ENCODE results near the gene TSPEAR.
"Not testable (repeated sequence)": the region's sequence is repeated elsewhere in the genome, so short reads cannot be mapped to it uniquely, and the experiment has no call there.

TSPEAR gene

DNA sequence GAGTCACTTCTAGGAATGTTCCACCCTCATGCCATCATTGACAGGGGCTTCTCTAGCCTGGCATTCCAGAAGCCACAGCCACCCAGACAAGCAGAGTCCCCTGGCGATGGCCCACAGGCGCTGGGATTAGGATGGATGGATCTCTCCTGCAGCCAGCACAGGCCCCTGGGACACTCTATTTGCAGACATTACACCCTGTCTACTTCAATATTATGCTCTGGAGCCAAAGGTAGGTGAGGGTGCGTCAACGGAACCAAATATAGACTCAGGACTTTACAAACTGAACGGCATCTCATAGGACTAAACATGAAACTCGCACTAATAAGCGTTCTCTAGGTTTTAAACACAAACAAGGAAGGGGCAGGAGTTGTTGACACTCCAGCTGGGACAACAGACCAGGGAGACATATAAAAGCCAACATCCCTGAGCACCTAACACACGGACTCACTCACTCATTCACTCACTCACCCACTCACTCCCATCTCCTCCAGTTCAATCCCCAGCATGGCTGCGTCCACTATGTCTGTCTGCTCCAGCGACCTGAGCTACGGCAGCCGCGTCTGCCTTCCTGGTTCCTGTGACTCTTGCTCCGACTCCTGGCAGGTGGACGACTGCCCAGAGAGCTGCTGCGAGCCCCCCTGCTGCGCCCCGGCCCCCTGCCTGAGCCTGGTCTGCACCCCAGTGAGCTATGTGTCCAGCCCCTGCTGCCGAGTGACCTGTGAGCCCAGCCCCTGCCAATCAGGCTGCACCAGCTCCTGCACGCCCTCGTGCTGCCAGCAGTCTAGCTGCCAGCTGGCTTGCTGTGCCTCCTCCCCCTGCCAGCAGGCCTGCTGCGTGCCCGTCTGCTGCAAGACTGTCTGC lies 111.0 kb downstream of the TSPEAR start, which contains the start of gene KRTAP10-7:
Gene KRTAP10-7, plus strand, starts transcription at position 480 of the 861 bp plus-strand sequence. Its CDS starts 25 bp downstream, at position 505.
- DNase-seq, result not testable (repeated sequence)

DNA sequence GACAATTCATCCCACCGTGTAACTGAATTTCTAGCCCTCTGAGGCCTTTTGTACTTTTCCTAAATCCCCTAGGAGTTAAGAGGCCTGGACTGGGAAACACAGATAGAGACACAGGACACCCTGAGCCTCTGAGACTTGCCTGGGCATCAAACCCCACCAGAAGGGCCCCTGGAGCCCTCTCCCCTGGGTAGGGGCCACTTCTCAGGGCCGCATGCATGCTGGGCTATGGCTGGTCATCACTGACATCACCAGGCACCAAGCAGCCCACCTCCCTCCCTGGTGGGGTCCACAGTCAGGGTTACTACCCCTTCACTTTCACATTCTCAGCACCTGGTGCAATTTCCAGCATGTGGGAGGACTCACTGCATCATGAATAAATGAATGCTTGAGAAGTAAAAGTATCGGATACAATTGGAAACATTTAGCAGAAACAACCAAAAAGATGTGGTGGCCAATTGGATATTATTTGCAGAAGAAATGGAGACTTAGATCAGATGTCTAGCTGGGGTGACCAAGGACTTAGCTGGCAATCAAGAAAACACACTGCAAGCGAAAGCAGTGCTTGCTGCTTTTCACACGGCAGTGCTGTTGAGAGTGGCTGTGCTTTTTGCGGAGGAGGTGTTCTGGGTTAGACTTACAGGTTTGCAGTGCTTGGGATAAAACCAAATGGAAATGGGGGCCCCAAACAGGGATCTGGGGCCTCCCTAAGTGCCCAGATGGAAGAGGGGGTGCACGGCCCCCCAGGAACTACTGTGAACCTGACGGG lies 111.9 kb downstream of the TSPEAR start:
- DNase-seq, result no peak

DNA sequence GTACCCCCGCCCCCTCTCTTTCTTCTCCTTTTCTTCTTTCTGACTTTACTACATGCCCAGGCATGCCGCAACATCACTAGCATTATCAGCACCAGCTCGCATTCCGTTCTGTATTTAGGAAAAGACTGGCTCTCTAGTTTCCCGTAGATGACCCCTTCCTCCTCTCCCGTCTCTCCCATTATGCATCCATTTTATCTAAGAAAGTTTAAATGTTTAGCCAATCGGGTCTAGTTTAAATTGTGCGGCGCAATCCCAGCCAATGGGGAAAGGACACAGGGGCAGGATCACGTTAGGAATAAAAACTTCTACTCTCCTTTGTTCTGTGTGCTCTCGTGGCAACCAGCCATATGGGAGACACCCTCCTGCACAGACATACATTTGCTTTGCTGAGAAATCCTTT lies 113.3 kb downstream of the TSPEAR start:
- DNase-seq, result no peak

DNA sequence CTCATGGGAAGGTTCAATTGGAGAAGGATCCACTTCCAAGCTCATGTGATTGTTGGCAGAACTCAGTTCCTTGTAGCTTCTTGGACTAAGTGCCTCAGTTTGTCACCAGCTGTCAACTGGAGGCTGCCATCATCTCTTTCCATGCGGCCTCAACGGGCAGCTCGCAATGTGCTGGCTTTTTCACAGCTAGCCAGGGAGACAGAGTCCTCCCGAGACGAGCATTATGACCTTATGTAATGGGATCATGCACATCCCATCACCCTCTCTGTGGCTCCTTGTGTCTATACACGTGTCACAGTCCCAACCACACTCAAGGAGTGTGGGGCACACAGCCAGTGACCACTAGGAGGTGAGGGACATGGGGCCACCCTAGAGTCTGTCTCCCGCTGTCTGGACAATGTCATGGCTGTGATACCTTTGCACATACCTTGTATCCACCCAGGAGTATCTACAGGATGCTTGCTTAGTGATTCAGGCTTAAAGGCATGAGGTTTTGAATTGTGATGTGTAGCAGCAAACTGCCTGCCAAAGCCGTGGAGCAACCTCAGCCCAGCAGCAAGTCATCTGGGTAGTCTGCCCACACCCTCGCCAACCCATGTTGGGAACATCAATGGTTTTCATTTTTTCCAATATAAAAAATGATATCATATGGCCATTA lies 115.2 kb downstream of the TSPEAR start:
- no peak for DNase-seq

DNA sequence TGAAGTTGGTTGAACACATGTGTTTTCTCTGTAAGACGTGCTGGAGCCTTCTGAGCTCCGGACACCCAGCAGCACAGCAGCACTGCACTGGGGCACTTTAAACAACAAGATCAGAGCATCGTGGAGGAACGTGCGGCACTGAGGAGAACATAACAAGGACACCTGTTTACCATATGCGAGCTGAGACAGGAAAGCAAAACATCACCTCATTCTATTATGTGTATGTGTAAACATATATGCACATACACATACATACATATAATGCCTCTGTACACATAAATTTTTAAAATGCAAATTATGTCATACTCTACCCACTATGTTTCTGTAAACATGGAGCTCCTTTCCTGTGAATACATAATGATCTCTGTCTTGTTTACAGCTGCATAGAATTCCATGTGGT lies 115.8 kb downstream of the TSPEAR start:
- DNase-seq, result no peak

DNA sequence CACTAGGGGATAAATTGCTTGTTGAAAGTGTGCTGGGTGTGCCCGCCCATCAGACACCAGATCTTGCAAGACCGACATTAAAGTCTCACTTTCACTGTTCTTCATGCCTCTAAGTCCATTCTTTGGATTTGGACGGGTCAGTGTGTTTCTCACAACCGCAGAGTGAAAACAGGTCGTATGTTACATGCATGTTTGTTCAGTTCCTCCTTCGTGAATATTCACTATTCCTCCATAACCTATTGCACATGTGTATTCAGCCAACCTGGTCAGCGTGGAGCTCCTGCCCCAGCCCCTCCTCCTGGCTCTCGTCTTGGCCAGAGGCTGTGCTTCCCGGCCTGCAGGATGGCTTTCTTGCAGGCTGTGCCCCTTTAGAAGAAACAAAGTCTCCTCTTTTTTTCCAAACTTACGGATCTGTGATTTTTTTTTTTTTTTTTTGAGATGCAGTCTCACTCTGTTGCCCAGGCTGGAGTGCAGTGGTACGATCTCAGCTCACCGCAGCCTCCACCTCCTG lies 116.9 kb downstream of the TSPEAR start:
- DNase-seq, result no peak

DNA sequence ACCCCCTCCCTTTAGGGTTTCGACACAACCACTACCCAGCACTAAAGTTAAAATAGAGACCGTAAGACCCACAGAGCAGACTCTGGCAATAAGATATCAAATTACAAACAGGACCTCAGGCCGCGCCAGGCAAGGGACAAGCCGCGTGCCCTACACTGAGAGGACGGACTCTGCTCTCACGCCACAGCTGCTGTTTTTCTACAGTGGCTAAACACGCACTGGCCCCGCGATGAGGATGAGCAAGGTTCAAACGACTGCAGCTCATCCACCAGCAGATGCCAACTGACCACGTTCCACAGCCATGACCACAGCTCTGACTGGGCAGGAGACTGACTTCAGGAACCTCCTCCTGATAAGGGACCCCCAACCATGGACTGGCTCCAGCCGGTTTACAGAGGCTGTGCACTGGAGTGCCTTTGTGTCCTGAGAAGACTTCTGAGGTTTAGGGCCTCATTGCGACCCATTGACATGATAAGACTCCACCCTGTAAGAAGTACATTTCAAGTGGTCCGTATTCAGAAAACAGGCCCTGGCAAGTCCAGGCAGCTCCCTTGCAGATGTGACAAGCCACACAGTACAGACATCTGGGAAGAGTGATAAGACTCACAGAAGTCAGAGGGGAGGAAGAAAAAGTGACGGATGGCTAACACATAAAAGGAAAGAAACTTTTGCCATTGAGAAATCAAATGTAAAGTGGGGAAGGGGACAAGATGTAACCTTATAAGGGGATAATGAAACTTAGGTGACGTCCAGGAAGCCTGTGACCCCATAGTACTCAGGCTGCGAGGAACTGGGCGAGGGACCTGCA lies 117.6 kb downstream of the TSPEAR start:
- DNase-seq, result no peak

DNA sequence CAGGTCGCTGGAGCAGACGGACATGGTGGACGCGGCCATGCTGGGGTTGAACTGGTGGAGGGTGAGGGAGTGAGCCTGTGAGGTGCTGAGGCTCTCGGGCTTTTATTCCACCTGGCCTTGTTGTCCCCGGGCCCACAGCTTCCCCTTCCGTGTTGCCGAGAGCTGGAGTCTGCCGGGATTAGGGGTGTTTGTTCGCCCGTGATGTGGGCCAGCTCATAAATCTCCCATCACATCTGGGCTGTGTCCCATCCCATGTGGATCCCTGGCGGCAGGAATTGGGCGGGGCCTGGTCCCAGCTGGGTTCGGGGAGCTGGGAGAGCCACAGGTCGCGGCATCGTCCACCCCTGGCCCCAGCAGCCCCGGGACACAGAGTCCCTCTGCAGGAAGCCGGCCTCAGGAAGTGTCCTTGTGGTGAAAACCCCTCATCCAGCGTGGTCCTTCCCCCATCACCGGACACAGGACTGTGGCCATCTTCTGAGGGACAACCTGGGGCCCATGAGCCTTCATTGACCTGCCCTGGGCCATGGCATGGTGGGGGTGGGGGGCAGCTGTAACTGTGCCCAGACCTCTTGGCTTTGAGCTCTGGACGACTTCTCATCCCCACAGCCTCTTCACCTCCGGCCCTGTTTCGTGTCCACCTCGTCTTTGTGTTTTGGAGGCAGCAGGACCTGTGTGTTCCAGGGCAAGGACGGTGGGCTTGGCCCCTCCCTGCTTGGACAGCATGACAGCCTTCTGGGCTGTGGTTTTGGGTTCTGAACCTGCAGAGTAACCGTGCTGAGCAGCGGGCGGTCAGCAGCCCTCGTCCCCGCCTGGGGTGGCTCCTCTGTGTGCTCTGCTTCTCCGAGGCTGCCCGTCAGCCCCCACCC lies 118.7 kb downstream of the TSPEAR start, which contains the start of gene KRTAP10-6:
Gene KRTAP10-6, minus strand, starts transcription at position 60 of the 866 bp plus-strand sequence. Its CDS starts 21 bp downstream, at position 39.
- DNase-seq, result no peak

DNA sequence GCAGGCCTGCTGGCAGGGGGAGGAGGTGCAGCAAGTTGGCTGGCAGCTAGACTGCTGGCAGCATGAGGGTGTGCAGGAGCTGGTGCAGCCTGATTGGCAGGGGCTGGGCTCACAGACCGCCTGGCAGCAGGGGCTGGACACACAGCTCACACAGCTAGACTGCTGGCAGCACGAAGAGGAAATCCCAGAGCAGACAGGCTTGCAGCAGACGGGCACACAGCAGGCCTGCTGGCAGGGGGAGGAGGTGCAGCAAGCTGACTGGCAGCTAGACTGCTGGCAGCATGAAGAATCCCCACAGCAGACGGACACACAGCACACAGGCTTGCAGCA lies 119.6 kb downstream of the TSPEAR start:
- not testable (repeated sequence) for DNase-seq

DNA sequence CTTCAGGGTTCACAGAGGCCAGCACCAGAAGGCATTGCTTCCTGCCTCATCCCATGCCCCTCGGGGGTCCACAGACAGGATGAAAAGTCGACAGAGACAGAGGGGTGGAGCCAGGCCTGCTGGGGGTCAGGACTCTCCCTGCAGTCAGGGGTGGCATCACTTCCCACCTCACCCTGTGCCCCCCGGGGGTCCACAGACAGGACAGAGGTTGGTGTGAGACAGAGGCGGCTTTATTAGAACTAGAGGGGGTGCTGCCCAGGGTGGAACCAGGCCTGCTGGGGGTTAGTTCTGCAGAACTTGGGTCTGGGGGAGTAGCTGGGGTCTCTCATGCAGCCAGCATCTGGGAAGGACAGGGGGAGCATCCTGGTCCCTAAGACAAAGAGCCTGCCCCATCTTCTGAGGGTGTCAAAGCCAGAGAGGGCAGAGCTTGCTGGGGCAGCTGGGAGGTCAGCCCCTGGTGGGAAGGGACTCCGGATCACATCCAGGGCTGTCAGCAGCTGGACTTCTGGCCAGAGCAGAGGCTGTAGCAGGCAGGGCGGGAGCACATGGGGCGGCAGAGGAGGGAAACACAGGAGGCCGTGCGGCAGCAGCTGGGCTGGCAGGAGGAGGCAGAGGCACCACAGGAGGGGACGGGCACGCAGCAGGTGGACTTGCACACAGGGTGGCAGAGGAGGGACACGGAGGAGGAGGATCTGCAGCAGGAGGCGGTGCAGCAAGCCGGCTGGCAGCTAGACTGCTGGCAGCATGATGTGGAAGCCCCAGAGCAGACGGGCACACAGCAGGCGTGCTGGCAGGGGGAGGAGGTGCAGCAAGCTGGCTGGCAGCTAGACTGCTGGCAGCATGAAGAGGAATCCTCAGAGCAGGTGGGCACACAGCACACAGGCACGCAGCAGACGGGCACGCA lies 120.2 kb downstream of the TSPEAR start:
- DNase-seq, result not testable (repeated sequence)

DNA sequence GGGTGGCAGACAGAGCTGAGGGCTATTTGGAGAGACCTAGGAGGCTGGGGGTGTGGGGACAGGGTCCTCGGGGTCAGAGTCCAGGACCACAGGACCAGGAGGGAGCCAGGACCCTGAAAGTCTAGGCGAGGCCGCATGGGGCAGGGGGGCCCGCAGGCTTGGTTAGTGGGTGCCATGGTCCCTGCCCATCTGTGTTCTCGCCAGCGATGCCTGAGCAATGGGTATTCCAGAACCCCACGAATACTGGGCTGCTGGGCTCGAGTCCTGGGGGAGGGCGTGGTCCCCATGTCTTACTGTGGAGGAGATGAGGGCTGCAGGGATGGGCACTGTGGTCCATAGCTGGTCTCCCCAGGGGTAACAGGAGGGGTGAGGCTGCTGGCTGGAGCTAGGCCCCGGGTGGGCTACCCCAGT lies 121.1 kb downstream of the TSPEAR start:
- no peak for DNase-seq

DNA sequence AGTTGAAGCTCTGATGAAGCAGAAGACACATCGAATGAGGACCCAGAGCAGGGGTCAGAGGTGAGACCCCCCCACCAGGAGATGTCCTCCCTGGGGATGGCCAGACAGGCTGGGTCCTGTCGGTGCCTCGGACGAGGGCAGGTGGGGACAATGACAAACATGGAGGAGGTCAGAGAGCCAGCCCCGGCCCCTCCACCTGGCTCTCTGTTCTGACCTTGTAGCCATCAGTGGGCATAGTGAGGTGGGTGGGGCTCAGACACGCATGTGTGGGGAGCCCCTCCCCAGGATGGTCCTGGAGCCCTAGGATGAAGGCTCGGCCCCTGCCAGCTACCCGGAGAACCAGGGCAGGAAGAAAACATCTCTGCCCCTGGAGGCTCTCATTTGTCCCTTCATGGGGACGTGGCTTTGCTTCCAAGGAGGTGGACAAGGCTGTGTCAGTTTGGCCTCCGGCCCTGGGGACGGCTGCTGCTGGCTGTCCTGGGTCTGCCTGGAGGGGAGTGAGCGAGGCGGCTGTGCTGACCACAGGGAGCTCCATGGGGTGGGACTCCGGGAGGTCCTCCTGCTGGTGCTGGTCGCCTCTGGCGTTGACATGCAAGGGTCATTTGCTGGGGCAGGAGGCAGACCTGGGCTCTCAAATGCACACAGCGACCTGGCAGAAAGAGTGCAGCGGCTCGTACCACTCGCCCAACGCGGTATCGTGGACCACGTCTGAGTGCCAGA lies 121.6 kb downstream of the TSPEAR start:
- DNase-seq, result no peak

DNA sequence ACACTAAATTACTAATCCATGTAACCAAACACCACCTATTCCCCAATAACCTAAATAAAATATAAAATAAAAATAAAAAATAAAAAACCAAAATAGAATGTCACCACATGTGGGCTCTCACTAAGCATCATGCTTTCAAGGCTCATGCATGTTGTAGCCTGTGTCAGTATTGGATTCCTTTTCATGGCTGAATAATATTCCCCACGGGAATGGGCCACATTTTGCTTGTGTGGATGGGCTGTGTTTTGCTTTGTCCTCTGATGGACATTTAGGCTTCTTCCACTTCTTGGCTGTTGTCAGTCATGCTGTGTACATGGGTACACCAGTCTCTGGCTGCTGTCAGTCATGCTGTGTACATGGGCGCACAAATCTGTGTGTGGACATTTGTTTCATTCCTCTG lies 122.3 kb downstream of the TSPEAR start:
- no peak for DNase-seq

DNA sequence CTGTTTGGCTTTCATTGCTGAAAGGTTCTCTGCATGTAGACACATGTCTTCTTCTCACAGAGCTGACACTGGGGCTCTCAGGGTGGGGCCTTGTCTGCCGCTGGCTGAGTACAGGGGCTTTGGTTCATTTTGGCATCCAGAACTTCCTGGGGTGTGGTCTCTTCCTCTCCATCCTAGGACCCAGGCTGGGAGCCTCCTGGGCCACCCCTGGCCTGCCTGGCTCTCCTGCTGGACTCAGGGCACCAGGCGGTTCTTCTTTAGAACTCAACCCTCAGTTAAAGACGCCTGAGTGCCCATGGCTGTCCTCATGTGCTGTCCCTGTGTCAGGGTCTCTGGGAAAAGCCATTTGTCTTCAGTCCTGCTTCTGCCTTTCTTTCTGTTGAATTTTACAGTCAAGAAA lies 125.5 kb downstream of the TSPEAR start:
- DNase-seq, result no peak

DNA sequence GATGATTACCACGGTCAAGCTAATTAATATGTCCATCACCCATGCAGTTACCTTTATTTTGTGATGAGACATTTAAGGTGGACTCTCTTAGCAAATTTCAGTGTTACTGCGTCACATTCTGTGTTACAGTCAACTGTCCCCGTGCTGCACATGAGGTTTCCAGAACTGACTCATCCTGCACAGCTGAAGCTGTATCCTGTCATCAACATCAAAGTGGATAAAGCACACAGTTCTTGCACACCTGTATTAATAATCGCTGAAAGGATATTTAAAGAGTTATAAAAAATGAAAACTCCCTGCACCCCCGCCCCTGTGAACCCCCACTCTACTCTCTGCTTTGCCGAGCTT lies 127.6 kb downstream of the TSPEAR start:
- no peak for DNase-seq

DNA sequence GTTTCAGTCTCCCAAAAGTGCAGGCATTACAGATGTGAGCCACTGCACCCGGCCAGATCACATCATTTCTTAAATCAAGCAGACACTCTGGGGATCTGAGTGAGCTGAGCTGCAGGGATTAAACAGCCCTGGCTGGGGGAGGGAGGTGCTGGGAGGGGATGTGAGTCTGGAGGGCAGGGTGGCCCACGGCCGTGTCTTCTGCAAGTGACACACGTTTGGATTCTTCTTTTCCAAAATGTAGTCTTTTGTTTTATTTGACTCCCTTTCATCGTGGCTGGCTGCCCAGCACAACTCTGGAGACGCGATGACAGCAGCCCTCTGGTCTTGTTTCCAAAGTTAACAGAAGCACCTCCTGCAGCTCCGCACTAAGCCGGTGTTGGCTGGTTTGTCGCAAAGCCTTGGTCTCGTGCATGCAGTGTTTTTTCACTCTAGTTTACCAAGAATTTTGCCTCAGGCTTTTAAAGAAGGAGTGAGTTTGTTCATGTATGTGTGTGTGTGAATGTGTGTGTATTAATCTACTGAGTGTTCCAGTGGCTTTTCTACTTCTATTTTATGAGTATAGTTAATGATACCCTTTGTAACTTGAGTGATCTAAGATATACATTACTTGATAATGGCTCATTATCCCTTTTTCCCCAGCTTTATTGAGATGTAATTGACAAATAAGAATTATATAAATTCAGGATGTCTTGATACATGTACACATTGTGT lies 128.1 kb downstream of the TSPEAR start:
- DNase-seq, result no peak

DNA sequence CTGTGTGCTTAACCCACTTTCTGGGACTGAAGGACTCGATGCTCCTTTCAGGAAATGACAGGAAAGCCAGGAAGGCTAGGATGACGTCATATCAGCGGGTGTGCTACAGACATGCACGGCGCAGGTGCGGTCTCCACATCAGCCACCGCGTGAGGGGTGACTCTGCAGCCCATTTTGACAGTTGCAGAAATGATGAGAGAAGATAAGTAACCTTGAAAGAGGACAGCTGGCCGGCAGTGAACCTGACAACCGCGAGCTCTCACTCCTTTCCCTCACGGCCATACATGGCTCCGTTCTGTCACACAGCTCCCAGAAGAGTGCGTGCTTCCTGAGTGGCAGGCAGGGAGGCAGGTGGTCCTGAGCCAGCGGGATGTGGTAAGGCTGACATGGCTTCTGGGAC lies 129.3 kb downstream of the TSPEAR start:
- DNase-seq, result no peak

DNA sequence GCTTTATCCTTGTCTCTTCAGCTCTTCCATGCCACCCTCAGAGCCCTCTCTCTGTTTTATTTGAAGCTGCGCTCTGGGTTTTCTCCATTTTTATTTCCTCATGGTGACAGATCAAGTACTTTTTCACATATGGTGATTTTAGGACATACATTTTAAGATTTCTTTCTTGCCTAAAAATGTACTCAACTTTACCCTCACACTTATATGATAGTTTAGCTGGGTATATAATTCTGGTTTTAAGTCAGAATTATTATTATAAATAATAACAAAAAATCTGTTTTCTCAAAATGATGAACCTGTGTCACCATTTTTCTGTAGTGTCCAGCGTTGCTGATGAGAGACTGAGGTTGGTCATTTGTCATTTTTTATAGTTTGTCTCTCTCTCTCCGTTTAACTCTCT lies 130.2 kb downstream of the TSPEAR start:
- DNase-seq, result no peak

DNA sequence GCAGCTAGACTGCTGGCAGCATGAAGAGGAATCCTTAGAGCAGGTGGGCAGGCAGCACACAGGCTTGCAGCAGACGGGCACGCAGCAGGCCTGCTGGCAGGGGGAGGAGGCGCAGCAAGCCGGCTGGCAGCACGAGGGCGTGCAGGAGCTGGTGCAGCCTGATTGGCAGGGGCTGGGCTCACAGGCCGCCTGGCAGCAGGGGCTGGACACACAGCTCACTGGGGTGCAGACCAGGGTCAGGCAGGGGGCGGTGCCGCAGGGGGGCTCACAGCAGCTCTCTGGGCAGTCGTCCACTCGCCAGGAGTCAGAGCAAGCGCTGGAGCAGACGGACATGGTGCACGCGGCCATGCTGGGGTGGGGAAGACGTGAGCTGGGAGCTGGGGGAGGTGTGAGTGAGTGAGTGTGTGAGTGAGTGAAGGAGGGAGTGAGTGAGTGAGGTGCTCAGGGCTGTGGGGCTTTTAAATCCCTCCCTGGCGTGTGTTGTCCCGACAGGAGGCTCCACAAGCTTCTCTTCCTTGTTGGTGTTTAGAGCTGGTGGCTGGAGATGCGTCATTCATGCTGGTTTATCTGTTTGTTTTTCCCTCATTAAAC lies 131.0 kb downstream of the TSPEAR start, which contains the start of gene KRTAP10-5:
Gene KRTAP10-5, minus strand, starts transcription at position 374 of the 591 bp plus-strand sequence. Its CDS starts 26 bp downstream, at position 348.
- not testable (repeated sequence) for DNase-seq

Measured in suppressor macrophage treated with lipopolysaccharide for 4 hours (primary cell).